Measurements from ENCODE around the gene NMNAT2. TPM values are rescaled to one million over a fixed set of nuclear protein-coding genes. Genes with fewer than 3 reads are reported as not detected.

The NMNAT2 gene
- total RNA-seq, 2 experiments from 2014 or later, result not detected

GRCh38 chr1:183283286-183283685 is 134.9 kb downstream of the NMNAT2 start:
- Histone ChIP-seq H3K9me2 (ENCODE audit: insufficient read depth, low read length) (no peaks in the 10 kb centered on the region), H3K4me2 (ENCODE audit: low read length) (no peak overlapping the region), H3K4me3 (ENCODE audit: low read depth, low read length, poor library complexity, severe bottlenecking) (no peak overlapping the region), H3K27ac (ENCODE audit: low read depth, low read length, poor library complexity, severe bottlenecking) (no peak overlapping the region), H3K9me3 (ENCODE audit: low read length) (no peaks in the 10 kb centered on the region), H4K20me1 (ENCODE audit: insufficient read depth, low read length) (no peaks in the 10 kb centered on the region), H3K4me1 (ENCODE audit: insufficient read depth, low read length, poor library complexity, severe bottlenecking) (no peaks in the 10 kb centered on the region), H3K36me3 (ENCODE audit: insufficient read depth, low read length) (no peaks in the 10 kb centered on the region), H3K79me2 (ENCODE audit: insufficient read depth, low read depth, low read length) (no peaks in the 10 kb centered on the region), H2AFZ (ENCODE audit: low read length) (no peak overlapping the region)
- POLR2A ChIA-PET, result interaction anchor here (1.1 kb wide), 1 partner anchor 31 kb away, joined by 3 read pairs; no protein-coding TSS in a partner anchor
- intact Hi-C loops (cut with micrococcal nuclease; ENCODE audit: unreplicated experiment), result loop anchor here (5.0 kb wide), 1 partner anchor 634 kb away; no protein-coding TSS in a partner anchor
- CTCF ChIA-PET (ENCODE audit: unreplicated experiment), result interaction anchor here (0.9 kb wide), 1 partner anchor 402 kb away, joined by 4 read pairs; no protein-coding TSS in a partner anchor
- TF ChIP-seq EZH2phosphoT487 (IDR thresholded peaks at IDR 0.05; ENCODE audit: borderline replicate concordance, low read depth, low read length), result no peak
- TF ChIP-seq, protein P1, sequence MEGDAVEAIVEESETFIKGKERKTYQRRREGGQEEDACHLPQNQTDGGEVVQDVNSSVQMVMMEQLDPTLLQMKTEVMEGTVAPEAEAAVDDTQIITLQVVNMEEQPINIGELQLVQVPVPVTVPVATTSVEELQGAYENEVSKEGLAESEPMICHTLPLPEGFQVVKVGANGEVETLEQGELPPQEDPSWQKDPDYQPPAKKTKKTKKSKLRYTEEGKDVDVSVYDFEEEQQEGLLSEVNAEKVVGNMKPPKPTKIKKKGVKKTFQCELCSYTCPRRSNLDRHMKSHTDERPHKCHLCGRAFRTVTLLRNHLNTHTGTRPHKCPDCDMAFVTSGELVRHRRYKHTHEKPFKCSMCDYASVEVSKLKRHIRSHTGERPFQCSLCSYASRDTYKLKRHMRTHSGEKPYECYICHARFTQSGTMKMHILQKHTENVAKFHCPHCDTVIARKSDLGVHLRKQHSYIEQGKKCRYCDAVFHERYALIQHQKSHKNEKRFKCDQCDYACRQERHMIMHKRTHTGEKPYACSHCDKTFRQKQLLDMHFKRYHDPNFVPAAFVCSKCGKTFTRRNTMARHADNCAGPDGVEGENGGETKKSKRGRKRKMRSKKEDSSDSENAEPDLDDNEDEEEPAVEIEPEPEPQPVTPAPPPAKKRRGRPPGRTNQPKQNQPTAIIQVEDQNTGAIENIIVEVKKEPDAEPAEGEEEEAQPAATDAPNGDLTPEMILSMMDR (conservative IDR thresholded peaks at IDR 0.05; ENCODE audit: low read length), result no peak
- no peak for DNase-seq (ENCODE audit: low spot score)
- BruUV-seq (replicated peaks), result no TSS peak

DNA sequence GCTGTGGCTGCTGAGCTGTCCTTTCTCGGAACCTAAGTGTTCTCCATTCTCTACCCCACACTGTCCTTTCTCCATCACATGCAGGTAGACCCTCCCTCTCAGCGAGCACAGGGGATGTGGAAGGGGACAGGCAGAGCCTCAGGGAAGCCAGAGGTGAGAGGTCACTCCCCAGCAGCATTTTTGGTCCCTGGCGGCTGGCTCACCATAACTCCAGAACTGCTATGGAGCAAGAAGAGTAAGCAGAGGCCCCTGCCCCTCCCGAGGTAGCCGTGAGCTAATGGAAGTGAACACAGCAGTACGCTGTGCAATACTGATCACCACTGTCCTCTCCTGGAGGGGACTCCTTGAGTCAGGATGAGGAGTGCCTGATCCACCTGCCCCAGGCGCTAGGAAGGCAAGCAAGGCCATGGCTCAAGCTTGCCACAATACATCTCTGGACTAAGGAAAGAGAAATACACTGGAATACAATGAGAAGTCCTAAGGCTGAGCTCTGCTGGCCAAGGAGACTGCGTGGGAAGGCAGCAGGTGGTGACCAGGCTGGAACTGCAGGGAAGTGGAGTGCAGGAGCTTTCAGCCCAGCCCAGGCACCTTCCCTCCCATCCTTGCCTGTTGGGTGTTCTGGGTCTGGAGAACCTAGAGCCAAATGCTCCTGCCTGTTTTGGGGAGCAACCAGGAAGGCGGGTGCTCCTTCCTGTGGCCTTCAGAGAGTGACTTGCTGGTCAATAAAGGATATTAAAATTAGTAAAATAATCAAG is 135.9 kb downstream of the NMNAT2 start:
- no peak for TF ChIP-seq EZH2phosphoT487 (IDR thresholded peaks at IDR 0.05; ENCODE audit: borderline replicate concordance, low read depth, low read length)
- TF ChIP-seq, protein P1 (conservative IDR thresholded peaks at IDR 0.05; ENCODE audit: low read length), result no peak
- Histone ChIP-seq H3K9me2 (ENCODE audit: insufficient read depth, low read length) (no peaks in the 10 kb centered on the region), H3K9me3 (ENCODE audit: low read length) (no peaks in the 10 kb centered on the region), H3K79me2 (ENCODE audit: insufficient read depth, low read depth, low read length) (no peaks in the 10 kb centered on the region), H2AFZ (ENCODE audit: low read length) (no peak overlapping the region), H3K4me1 (ENCODE audit: insufficient read depth, low read length, poor library complexity, severe bottlenecking) (no peaks in the 10 kb centered on the region), H3K4me2 (ENCODE audit: low read length) (no peak overlapping the region), H3K27ac (ENCODE audit: low read depth, low read length, poor library complexity, severe bottlenecking) (no peak overlapping the region), H3K4me3 (ENCODE audit: low read depth, low read length, poor library complexity, severe bottlenecking) (no peak overlapping the region), H3K36me3 (ENCODE audit: insufficient read depth, low read length) (no peaks in the 10 kb centered on the region), H4K20me1 (ENCODE audit: insufficient read depth, low read length) (no peaks in the 10 kb centered on the region)
- no TSS peak for BruUV-seq (replicated peaks)
- CTCF ChIA-PET (ENCODE audit: unreplicated experiment), result interaction anchor here (0.9 to 1.6 kb wide), 2 partner anchors 9 to 403 kb away, joined by 4 read pairs; no protein-coding TSS in a partner anchor
- intact Hi-C loops (cut with micrococcal nuclease; ENCODE audit: unreplicated experiment), result loop anchor here (5.0 kb wide), 1 partner anchor 635 kb away; no protein-coding TSS in a partner anchor
- DNase-seq (ENCODE audit: low spot score), result no peak
- POLR2A ChIA-PET, result interaction anchor here (1.1 kb wide), 1 partner anchor 32 kb away, joined by 3 read pairs; no protein-coding TSS in a partner anchor

All from OCI-LY7 (cell line).